IPS DF 6.9 (cell line): ENCODE measurements around the gene OR2B3.
A peak's percentile ranks its signal among the peaks of the same experiment; 100 is the strongest.

Source experiments
- DNase-seq: peaks from one replicate; pipeline ENCODE4 v3.0.0-alpha.2; 2013; ENCODE audit warnings: low read depth, low spot score
- H3K27ac ChIP-seq: one replicate; pipeline ENCODE4 v1.5.1; 2013; ENCODE audit warnings: low read length, control low read depth
- H3K27me3 ChIP-seq: 2 replicates; pipeline ENCODE4 v1.6.1; 2013; ENCODE audit warnings: mild to moderate bottlenecking, low read length; ENCODE audit not compliant: control insufficient read depth, insufficient read depth
- H3K36me3 ChIP-seq: 2 replicates; pipeline ENCODE4 v1.6.1; 2013; ENCODE audit warnings: low read length; ENCODE audit not compliant: control insufficient read depth, insufficient read depth
- H3K4me1 ChIP-seq: 2 replicates; pipeline ENCODE4 v1.6.1; 2013; ENCODE audit warnings: low read length; ENCODE audit not compliant: control insufficient read depth, insufficient read depth
- H3K4me3 ChIP-seq: 2 replicates; pipeline ENCODE4 v1.5.1; 2013; ENCODE audit warnings: mild to moderate bottlenecking, low read length
- H3K9me3 ChIP-seq: 2 replicates; pipeline ENCODE4 v1.6.1; 2013; ENCODE audit warnings: low read length, inconsistent platforms; ENCODE audit not compliant: control insufficient read depth, insufficient read depth
- WGBS: extraction: QIAGEN DNeasy Blood & Tissue Kit; methylation state at CpG from one replicate; pipeline ENCODE4 v1.1.7; 2013; ENCODE audit warnings: mixed read lengths, missing lambda C conversion rate; ENCODE audit not compliant: insufficient read length, insufficient coverage; 5-methylcytosine and 5-hydroxymethylcytosine counted together

Gene OR2B3

GRCh38 chr6:29082457-29082856, 4.7 kb downstream of the OR2B3 start:
- Histone ChIP-seq H3K4me1 (no peaks in the 10 kb centered on the region), H3K27me3 (no peaks in the 10 kb centered on the region), H3K9me3 (no peaks in the 10 kb centered on the region), H3K27ac (no peak overlapping the region), H3K36me3 (no peaks in the 10 kb centered on the region), H3K4me3 (no peak overlapping the region)
- no CpG with 5 or more reads among the region's 15 CpGs for WGBS
- DNase-seq, result no peak

- H3K9me3 ChIP-seq, result no peaks in the 10 kb centered on the region
- H3K4me1 ChIP-seq, result no peaks in the 10 kb centered on the region
- no peaks in the 10 kb centered on the region for H3K36me3 ChIP-seq
- no peaks in the 10 kb centered on the region for H3K27me3 ChIP-seq
- DNase-seq, result no peak
- no peak overlapping the region for H3K4me3 ChIP-seq
- H3K27ac ChIP-seq, result no peak overlapping the region
Measured at GRCh38 chr6:29081312-29081711, 5.8 kb downstream of the OR2B3 start.

- Histone ChIP-seq H3K27me3 (no peaks in the 10 kb centered on the region), H3K4me1 (no peaks in the 10 kb centered on the region), H3K27ac (no peak overlapping the region), H3K9me3 (no peaks in the 10 kb centered on the region), H3K36me3 (no peaks in the 10 kb centered on the region), H3K4me3 (no peak overlapping the region)
- WGBS, result no CpG with 5 or more reads among the region's 1 CpG
- DNase-seq, result no peak
Measured at GRCh38 chr6:29079203-29079602, 7.9 kb downstream of the OR2B3 start.

GRCh38 chr6:29071831-29072723, 15.0 kb downstream of the OR2B3 start:
- Histone ChIP-seq H3K4me1 (no peaks in the 10 kb centered on the region), H3K27me3 (no peaks in the 10 kb centered on the region), H3K36me3 (no peaks in the 10 kb centered on the region), H3K4me3 (no peak overlapping the region), H3K27ac (no peak overlapping the region), H3K9me3 (no peaks in the 10 kb centered on the region)
- DNase-seq, result peak; percentile 54
- no CpG with 5 or more reads among the region's 9 CpGs for WGBS

- Histone ChIP-seq H3K27ac (no peak overlapping the region), H3K36me3 (no peaks in the 10 kb centered on the region), H3K27me3 (no peaks in the 10 kb centered on the region), H3K4me3 (no peak overlapping the region), H3K4me1 (no peaks in the 10 kb centered on the region), H3K9me3 (no peaks in the 10 kb centered on the region)
- DNase-seq, result no peak
- no CpG with 5 or more reads among the region's 3 CpGs for WGBS
Measured at GRCh38 chr6:29051680-29052079, 35.4 kb downstream of the OR2B3 start.

GRCh38 chr6:29045075-29045474, 42.0 kb downstream of the OR2B3 start, which contains the start of gene OR2W1:
OR2W1 (minus strand) TSS chr6:29045175; CDS start chr6:29045175, 0 bp downstream.
- Histone ChIP-seq H3K4me3 (no peak within 1 kb of the TSS), H3K36me3 (no peaks in the 10 kb centered on the region), H3K27me3 (no peaks in the 10 kb centered on the region), H3K9me3 (no peaks in the 10 kb centered on the region), H3K27ac (no peak within 1 kb of the TSS), H3K4me1 (no peaks in the 10 kb centered on the region)
- no CpG with 5 or more reads among the region's 1 CpG for WGBS
- no peak for DNase-seq
